K562 (cell line): ENCODE results near the gene TFAM. TPM values are rescaled to one million over a fixed set of nuclear protein-coding genes. Genes with fewer than 3 reads are reported as not detected.

Experiments used
- ATAC-seq: fragments of 200-7000 bp; cut with Tn5 transposase; 3 replicates; pipeline ENCODE4 v1.9.1; 2020; ENCODE audit warnings: moderate library complexity
- BruUV-seq: library from RNA; stranded (reverse); fragments of 400-500 nt; replicated peaks from 2 replicates; lab custom pipeline; 2021; lab: Mats Ljungman, UMichigan
- CTCF ChIA-PET: fragments of 300-600 bp; formaldehyde crosslinking; extraction: SDS; loops from one replicate; lab custom pipeline; 2021; ENCODE audit warnings: low intra/inter-chr PET ratio; lab: Yijun Ruan, JAX
- POLR2A ChIA-PET: fragments of 300-600, 350-650 bp; sonication (Branson Sonifier 250); formaldehyde crosslinking; extraction: SDS; loops from one replicate; lab custom pipeline; 2021; ENCODE audit warnings: antibody characterized with exemption, inconsistent platforms; lab: Yijun Ruan, JAX
- DNase-seq, 4 experiments: peaks; one replicate each; pipeline versions ENCODE4 v3.0.0 to v3.0.0-alpha.2; 2011 to 2018; ENCODE audit warnings: low spot score in 3 of 4, mixed read lengths in 3 of 4; ENCODE audit errors: extremely low read depth in 1 of 4
- FAIRE-seq: peaks from 2 replicates; lab custom pipeline; 2011; peaks lifted over from hg19 to GRCh38; lab: Jason Lieb, UNC
- H2AFZ ChIP-seq: 2 replicates; pipeline ENCODE4 v1.6.0; 2011; ENCODE audit warnings: low read depth, low read length, control low read depth, inconsistent platforms
- H3K27ac ChIP-seq: fragments of 200-600 bp; 3 replicates; pipeline ENCODE4 v1.8.0; 2011; ENCODE audit warnings: low read depth, mild to moderate bottlenecking, control low read depth, inconsistent platforms, low read length, moderate library complexity, mixed read lengths; ENCODE audit errors: extremely low read depth
- H3K27me3 ChIP-seq, 2 experiments: fragments of 300-600 bp in 1 of 2; 2 replicates in 1 of 2; 3 replicates in 1 of 2; pipeline versions ENCODE4 v1.6.0 to v1.8.0; 2011; ENCODE audit warnings: inconsistent platforms in 2 of 2, low read length in 2 of 2, mild to moderate bottlenecking in 1 of 2, mixed read lengths in 1 of 2, moderate library complexity in 1 of 2; ENCODE audit not compliant: control insufficient read depth in 2 of 2, insufficient read depth in 2 of 2
- H3K36me3 ChIP-seq: fragments of 300-600 bp; 3 replicates; pipeline ENCODE4 v1.8.0; 2011; ENCODE audit warnings: mild to moderate bottlenecking, low read length, inconsistent platforms; ENCODE audit not compliant: control insufficient read depth, insufficient read depth
- H3K4me1 ChIP-seq, 2 experiments: fragments of 200-600 bp in 1 of 2; replicated peaks in 1 of 2; 2 replicates in 1 of 2; 3 replicates in 1 of 2; pipeline versions ENCODE4 v1.5.1 to v1.8.0; 2011; ENCODE audit warnings: inconsistent platforms in 2 of 2, low read length in 2 of 2, mild to moderate bottlenecking in 1 of 2, mixed read lengths in 1 of 2, moderate library complexity in 1 of 2; ENCODE audit not compliant: control insufficient read depth in 2 of 2, insufficient read depth in 2 of 2
- H3K4me2 ChIP-seq: 2 replicates; pipeline ENCODE4 v1.6.1; 2011; ENCODE audit warnings: low read length, control low read depth, inconsistent platforms, mixed read lengths; ENCODE audit not compliant: insufficient read depth
- H3K4me3 ChIP-seq: fragments of 200-600 bp; sonication (generic), shearing (Covaris generic); 2 replicates; pipeline ENCODE4 v1.5.1; 2016; ENCODE audit warnings: control low read depth, inconsistent platforms
- H3K79me2 ChIP-seq: fragments of 200-600 bp; 3 replicates; pipeline ENCODE4 v1.8.0; 2011; ENCODE audit warnings: low read length, inconsistent platforms; ENCODE audit not compliant: control insufficient read depth, insufficient read depth
- H3K9ac ChIP-seq, 2 experiments: 2 replicates each; pipeline versions ENCODE4 v1.6.0 to v1.6.1; 2011; ENCODE audit warnings: low read depth in 2 of 2, low read length in 2 of 2, control low read depth in 1 of 2, inconsistent platforms in 1 of 2, mild to moderate bottlenecking in 1 of 2, mixed read lengths in 1 of 2; ENCODE audit not compliant: insufficient read depth in 1 of 2
- H3K9me1 ChIP-seq: one replicate; pipeline ENCODE4 v1.6.0; 2011; ENCODE audit warnings: inconsistent platforms, mild to moderate bottlenecking, low read length, moderate library complexity; ENCODE audit not compliant: control insufficient read depth, insufficient read depth
- H3K9me3 ChIP-seq: replicated peaks from 2 replicates; pipeline ENCODE4 v1.5.1; 2011; ENCODE audit warnings: low read depth, low read length, inconsistent platforms; ENCODE audit not compliant: control insufficient read depth, insufficient read depth
- H4K20me1 ChIP-seq: replicated peaks from 2 replicates; pipeline ENCODE4 v1.6.1; 2011; ENCODE audit warnings: low read length, inconsistent platforms, mixed read lengths; ENCODE audit not compliant: control insufficient read depth, insufficient read depth
- CBFA2T2 ChIP-seq: fragments of 450-650 bp; conservative IDR thresholded peaks from 2 replicates; pipeline ENCODE4 v1.6.1; 2017; ENCODE audit warnings: mild to moderate bottlenecking
- CBX2 ChIP-seq: fragments of 200-600 bp; sonication (generic); IDR thresholded peaks from one replicate; pipeline ENCODE4 v1.6.1; 2012; ENCODE audit warnings: mild to moderate bottlenecking, low read length, inconsistent platforms; ENCODE audit not compliant: insufficient read depth, poor library complexity, severe bottlenecking
- CEBPG ChIP-seq, 3 experiments: fragments of 200-800 bp in 1 of 3; sonication (Bioruptor generic) in 1 of 3; sonication (generic) in 1 of 3; formaldehyde crosslinking in 1 of 3; IDR thresholded peaks in 2 of 3; conservative IDR thresholded peaks in 1 of 3; 2 replicates each; pipeline versions ENCODE4 v1.6.1 to v1.8.0; 2016 to 2022; ENCODE audit warnings: missing compliant biosample characterization in 2 of 3, missing genetic modification characterization in 2 of 3, mild to moderate bottlenecking in 1 of 3, missing genetic modification reagents in 1 of 3
- CSDE1 ChIP-seq, 2 experiments: fragments of 450-650 bp; IDR thresholded peaks; 2 replicates each; pipeline ENCODE4 v1.6.1; 2016; ENCODE audit warnings: mild to moderate bottlenecking in 1 of 2
- GMEB1 ChIP-seq: fragments of 250-450 bp; sonication (Bioruptor Pico); IDR thresholded peaks from 2 replicates; pipeline ENCODE4 v1.4.0; 2020; ENCODE audit warnings: mild to moderate bottlenecking
- SMARCC2 ChIP-seq: fragments of 450-650 bp; IDR thresholded peaks from 2 replicates; pipeline ENCODE4 v1.6.1; 2017; ENCODE audit warnings: antibody characterized with exemption, moderate library complexity, mild to moderate bottlenecking, low read depth
- SRF ChIP-seq, 2 experiments: fragments of 250-450, 450-650 bp in 1 of 2; sonication (Bioruptor Pico) in 1 of 2; sonication (generic) in 1 of 2; formaldehyde crosslinking; IDR thresholded peaks; 2 replicates each; pipeline versions ENCODE4 v1.5.0 to v1.5.1; 2020 to 2022; ENCODE audit warnings: mild to moderate bottlenecking in 1 of 2, missing genetic modification reagents in 1 of 2
- SRSF9 ChIP-seq: fragments of 200-400 bp; formaldehyde crosslinking; IDR thresholded peaks from 2 replicates; pipeline ENCODE4 v1.6.1; 2017; ENCODE audit warnings: low read depth, low read length, borderline replicate concordance
- TCF3 ChIP-seq: sonication (generic); formaldehyde crosslinking; IDR thresholded peaks from 2 replicates; pipeline ENCODE4 v1.4.0; 2020; ENCODE audit warnings: mild to moderate bottlenecking, missing genetic modification reagents
- ZBTB26 ChIP-seq: fragments of 450-650 bp; formaldehyde crosslinking; IDR thresholded peaks from 2 replicates; pipeline ENCODE4 v1.4.0; 2022; ENCODE audit warnings: missing genetic modification characterization
- ZNF224 ChIP-seq: sonication (generic); formaldehyde crosslinking; IDR thresholded peaks from 2 replicates; pipeline ENCODE4 v1.8.0; 2022; ENCODE audit warnings: mild to moderate bottlenecking, missing genetic modification reagents
- WGBS: fragments of 100-300 bp; shearing (Covaris generic); methylation state at CpG from one replicate; pipeline ENCODE4 v1.1.6; 2016; ENCODE audit warnings: low coverage, mixed read lengths; ENCODE audit not compliant: insufficient coverage; ENCODE audit errors: missing lambda C conversion rate; 5-methylcytosine and 5-hydroxymethylcytosine counted together
- in situ Hi-C: fragments of 300-500 bp; cut with MboI; formaldehyde crosslinking; loops from 4 replicates; pipeline ENCODE4 v1.15.0; 2018; ENCODE audit warnings: inconsistent platforms, mixed read lengths
- intact Hi-C: fragments of 100-400 bp; cut with micrococcal nuclease; formaldehyde crosslinking; loops from 2 replicates; pipeline ENCODE4 v1.14.2; 2022
- polyA plus RNA-seq, 8 experiments: library from polyadenylated mRNA; depleted of rRNA in 4 of 8; stranded (reverse) in 5 of 8; unstranded in 3 of 8; fragments of >200 nt; fragmentation: Nextera tagmentation in 2 of 8; fragmentation: Illumina TruSeq in 1 of 8; extraction: Ambion mirVana in 2 of 8; extraction: Trizol in 1 of 8; gene quantifications; 2 replicates each; pipeline versions ENCODE4 v1.2.1 to v1.2.3, GENCODE V29; 2011 to 2014; ENCODE audit warnings: inconsistent platforms in 1 of 8, missing spikeins in 1 of 8
- total RNA-seq, 7 experiments: library from RNA; depleted of rRNA in 6 of 7; stranded (reverse); fragments of >200 nt in 6 of 7; fragmentation: Illumina TruSeq in 2 of 7; extraction: Trizol in 2 of 7; gene quantifications; 2 replicates each; pipeline versions ENCODE4 v1.2.1 to v1.2.3, GENCODE V29; 2011 to 2021; ENCODE audit warnings: low replicate concordance in 1 of 7
- TF ChIP-seq, protein P1 (sequence below): fragments of 450-650 bp; IDR thresholded peaks from 2 replicates; pipeline ENCODE4 v1.6.1; 2016; ENCODE audit warnings: missing biosample characterization, missing genetic modification characterization

The TFAM gene
- total and polyA plus RNA-seq, 9 of the 15 experiments (the other 6 are each of a cell fraction or from before 2014, with no cell fraction given), result 74.3 to 227 (median 155) TPM

- no peak for ATAC-seq
- FAIRE-seq, result no peak
- BruUV-seq, result no TSS peak
Observed at GRCh38 chr10:58438340-58438871, 53.2 kb downstream of the TFAM start.

More at GRCh38 chr10:58438340-58438871, 53.2 kb downstream of the TFAM start:
- in situ Hi-C loops, result no loop called here
- CTCF ChIA-PET, result no interaction called here
- POLR2A ChIA-PET, result interaction anchor here (0.8 kb wide), 1 partner anchor 240 kb away, joined by 3 read pairs; no protein-coding TSS in a partner anchor
- H3K4me1 ChIP-seq, result no peaks in the 10 kb centered on the region
- H3K27me3 ChIP-seq, result no peaks in the 10 kb centered on the region
- WGBS, result 1% methylated on average over 3 of the region's 3 CpGs
- H3K4me3 ChIP-seq, result no peak overlapping the region
- H3K4me2 ChIP-seq, result no peak overlapping the region
- H3K36me3 ChIP-seq, result no peaks in the 10 kb centered on the region
- no peak overlapping the region for H2AFZ ChIP-seq
- no peak for DNase-seq
- no peaks in the 10 kb centered on the region for H3K79me2 ChIP-seq
- no peaks in the 10 kb centered on the region for H3K9me3 ChIP-seq
- no peak overlapping the region for H3K27ac ChIP-seq
- no peaks in the 10 kb centered on the region for H3K9me1 ChIP-seq
- H3K9ac ChIP-seq, result no peak overlapping the region
- intact Hi-C loops, result no loop called here
- H4K20me1 ChIP-seq, result no peaks in the 10 kb centered on the region
- TF ChIP-seq CBX2 (no peak), GMEB1 (CRISPR knock-in tag) (no peak), CBFA2T2 (no peak), SRSF9 (no peak), SMARCC2 (no peak), CSDE1 (IDR thresholded peaks at IDR 0.05) (no peak), SRF (CRISPR knock-in tag; IDR thresholded peaks at IDR 0.05) (no peak), TCF3 (CRISPR knock-in tag) (no peak), ZNF224 (CRISPR knock-in tag) (no peak), ZBTB26 (CRISPR knock-in tag) (no peak), CEBPG (CRISPR knock-in tag; IDR thresholded peaks at IDR 0.05) (no peak), CEBPG (tag; conservative IDR thresholded peaks at IDR 0.05 in 1 of 2, IDR thresholded peaks at IDR 0.05 in 1 of 2) (no peak)
- TF ChIP-seq, protein P1, sequence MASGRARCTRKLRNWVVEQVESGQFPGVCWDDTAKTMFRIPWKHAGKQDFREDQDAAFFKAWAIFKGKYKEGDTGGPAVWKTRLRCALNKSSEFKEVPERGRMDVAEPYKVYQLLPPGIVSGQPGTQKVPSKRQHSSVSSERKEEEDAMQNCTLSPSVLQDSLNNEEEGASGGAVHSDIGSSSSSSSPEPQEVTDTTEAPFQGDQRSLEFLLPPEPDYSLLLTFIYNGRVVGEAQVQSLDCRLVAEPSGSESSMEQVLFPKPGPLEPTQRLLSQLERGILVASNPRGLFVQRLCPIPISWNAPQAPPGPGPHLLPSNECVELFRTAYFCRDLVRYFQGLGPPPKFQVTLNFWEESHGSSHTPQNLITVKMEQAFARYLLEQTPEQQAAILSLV (tag), result no peak
- TF ChIP-seq, all 486 proteins: peak for 0
